ENCODE measurements around the gene CLCN7.

Gene CLCN7

DNA sequence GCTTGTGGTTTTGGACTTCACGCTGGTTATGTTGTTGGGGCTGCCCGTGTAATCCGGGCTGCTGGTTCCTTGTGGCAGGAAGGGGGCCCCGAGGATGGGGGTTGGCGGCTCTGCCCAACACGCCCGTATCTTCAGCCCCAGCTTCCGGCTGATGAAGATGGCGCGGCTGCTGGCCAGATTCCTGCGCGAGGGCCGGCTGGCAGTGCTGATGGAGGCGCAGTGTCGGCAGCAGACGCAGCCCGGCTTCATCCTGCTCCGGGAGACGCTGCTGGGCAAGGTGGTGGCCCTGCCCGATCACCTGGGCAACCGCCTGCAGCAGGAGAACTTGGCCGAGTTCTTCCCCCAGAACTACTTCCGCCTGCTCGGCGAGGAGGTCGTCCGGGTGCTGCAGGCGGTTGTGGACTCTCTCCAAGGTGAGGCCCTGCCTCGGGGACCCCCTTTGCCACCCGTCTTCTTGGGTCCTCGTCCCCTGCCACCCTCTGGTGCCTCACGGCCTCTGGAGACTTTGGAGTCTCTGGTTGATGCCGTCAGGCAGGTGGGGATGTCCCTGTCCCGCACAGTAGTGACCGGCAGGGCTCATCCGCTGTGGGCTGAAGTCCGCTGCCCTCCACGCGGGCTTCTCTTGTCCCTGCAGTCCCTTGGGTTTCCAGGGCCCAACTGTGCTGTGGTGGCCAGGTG is 20.5 kb upstream of the CLCN7 start:
- no peak for TF ChIP-seq ZFX (IDR thresholded peaks at IDR 0.05; ENCODE audit: borderline replicate concordance)
- TF ChIP-seq, protein P1, sequence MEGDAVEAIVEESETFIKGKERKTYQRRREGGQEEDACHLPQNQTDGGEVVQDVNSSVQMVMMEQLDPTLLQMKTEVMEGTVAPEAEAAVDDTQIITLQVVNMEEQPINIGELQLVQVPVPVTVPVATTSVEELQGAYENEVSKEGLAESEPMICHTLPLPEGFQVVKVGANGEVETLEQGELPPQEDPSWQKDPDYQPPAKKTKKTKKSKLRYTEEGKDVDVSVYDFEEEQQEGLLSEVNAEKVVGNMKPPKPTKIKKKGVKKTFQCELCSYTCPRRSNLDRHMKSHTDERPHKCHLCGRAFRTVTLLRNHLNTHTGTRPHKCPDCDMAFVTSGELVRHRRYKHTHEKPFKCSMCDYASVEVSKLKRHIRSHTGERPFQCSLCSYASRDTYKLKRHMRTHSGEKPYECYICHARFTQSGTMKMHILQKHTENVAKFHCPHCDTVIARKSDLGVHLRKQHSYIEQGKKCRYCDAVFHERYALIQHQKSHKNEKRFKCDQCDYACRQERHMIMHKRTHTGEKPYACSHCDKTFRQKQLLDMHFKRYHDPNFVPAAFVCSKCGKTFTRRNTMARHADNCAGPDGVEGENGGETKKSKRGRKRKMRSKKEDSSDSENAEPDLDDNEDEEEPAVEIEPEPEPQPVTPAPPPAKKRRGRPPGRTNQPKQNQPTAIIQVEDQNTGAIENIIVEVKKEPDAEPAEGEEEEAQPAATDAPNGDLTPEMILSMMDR (IDR thresholded peaks at IDR 0.05), result no peak

DNA sequence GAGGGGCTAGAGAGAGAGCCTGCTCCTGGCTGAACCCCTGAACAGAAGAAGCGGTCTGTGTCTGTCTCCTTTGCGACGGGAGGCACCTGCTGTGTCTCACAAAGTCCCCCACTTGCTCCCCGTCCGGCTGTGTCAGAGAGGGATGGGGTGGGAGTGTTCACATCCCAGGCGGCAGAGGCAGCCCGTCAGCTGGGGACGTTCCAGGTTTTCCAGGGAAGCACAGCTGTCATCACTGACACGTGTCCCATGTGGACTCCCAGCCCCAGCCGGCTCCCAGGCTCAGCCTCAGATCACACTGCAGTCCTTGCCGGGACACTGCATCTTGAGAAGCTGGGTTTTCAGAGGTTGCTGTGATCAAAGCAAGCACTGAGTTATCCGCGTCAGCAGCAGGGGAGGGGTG is 19.9 kb upstream of the CLCN7 start:
- H3K27ac ChIP-seq, result no peak overlapping the region
- TF ChIP-seq ZFX (IDR thresholded peaks at IDR 0.05; ENCODE audit: borderline replicate concordance), result no peak
- TF ChIP-seq, protein P1 (IDR thresholded peaks at IDR 0.05), result no peak; the same call in 1 of the 2 replicates

More for the DNA sequence above, 20.5 kb upstream of the CLCN7 start:
- no peak overlapping the region for H3K27ac ChIP-seq

DNA sequence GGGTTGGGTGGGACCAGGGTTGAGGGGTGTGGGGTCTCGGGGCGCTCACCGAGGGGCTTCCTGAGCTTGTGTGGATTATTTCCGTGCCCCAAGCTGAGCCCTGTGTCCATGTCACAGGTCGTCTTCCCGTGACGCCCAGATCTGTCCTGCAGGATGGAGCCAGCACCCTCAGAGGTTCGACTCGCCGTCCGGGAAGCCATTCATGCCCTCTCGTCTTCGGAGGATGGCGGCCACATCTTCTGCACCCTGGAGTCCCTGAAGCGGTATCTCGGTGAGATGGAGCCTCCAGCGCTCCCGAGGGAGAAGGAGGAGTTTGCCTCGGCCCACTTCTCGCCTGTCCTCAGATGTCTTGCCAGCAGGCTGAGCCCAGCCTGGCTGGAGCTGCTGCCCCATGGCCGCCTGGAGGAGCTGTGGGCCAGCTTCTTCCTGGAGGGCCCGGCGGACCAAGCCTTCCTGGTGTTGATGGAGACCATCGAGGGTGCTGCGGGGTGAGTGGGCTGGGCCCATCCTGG is 19.4 kb upstream of the CLCN7 start:
- TF ChIP-seq ZFX (IDR thresholded peaks at IDR 0.05; ENCODE audit: borderline replicate concordance), result no peak
- TF ChIP-seq, protein P1 (IDR thresholded peaks at IDR 0.05), result peak; percentile 29; the same call in 1 of the 2 replicates
- peak overlapping the region; percentile 84 for H3K27ac ChIP-seq

DNA sequence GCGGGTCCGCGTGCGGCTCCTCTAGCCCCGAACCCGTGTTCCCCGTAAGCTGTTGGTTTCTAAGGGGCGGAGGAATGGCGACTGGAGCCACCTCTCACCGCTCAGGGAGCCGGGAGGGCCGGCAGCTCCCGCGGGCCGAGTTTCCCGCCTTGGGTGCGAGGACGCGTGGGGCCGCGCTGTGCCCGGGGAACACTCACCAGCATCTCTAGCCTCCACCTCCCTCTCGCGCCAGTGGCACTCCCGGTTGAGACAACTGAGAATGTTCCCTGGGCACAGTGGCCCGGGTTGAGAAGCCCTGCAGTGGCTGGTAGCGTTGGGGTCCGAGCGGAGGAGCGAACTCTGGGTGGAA is 18.9 kb upstream of the CLCN7 start:
- TF ChIP-seq, protein P1 (IDR thresholded peaks at IDR 0.05), result no peak
- no peak for TF ChIP-seq ZFX (IDR thresholded peaks at IDR 0.05; ENCODE audit: borderline replicate concordance)
- peak overlapping the region; percentile 84 for H3K27ac ChIP-seq

DNA sequence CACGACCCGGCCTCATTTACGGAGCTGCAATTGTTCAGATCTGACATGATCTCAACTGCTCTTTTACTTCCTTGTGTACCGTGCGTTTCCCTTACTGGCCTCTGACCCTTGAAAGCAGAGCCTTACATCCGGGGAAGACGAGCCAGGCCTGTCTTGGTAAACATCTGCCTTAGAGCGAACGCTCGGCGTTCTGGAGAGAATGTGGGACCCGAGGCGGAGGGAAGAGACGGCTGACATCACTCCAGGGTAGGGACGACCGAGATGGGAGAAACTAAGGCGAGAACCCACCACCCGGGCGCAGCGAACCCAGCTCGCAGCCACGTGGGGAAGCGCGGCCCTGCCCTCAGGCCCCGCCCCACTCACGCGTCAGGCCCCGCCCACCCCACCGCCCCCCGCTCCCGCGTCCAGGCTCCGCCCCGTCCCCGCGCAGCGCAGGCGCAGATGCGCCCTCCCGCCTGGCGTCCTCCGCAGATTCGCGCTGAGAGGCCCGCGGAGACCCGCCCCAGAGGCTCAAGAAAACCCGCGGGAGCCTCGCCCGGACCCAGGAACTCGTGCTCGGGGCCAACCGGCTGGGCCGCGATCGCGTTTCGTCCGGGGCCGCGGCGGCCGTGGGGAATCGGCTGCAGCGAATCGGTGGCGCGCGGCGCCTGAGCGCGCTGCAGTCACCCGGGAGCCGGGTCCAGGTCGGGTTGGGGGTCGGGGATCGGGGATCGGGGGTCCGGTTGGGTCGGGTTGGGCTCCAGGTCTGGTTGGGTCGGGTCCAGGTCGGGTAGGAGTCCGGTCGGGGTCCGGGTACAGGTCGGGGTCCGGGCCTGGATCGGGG is 18.3 kb upstream of the CLCN7 start, which contains the start of gene TELO2:
TSS of gene TELO2 (plus strand) at position 438 of the 823 bp plus-strand sequence. CDS start 922 bp downstream, outside the sequence.
- no peak for TF ChIP-seq ZFX (IDR thresholded peaks at IDR 0.05; ENCODE audit: borderline replicate concordance)
- TF ChIP-seq, protein P1 (IDR thresholded peaks at IDR 0.05), result no peak
- H3K27ac ChIP-seq, result peak within 1 kb of the TSS; percentile 84

DNA sequence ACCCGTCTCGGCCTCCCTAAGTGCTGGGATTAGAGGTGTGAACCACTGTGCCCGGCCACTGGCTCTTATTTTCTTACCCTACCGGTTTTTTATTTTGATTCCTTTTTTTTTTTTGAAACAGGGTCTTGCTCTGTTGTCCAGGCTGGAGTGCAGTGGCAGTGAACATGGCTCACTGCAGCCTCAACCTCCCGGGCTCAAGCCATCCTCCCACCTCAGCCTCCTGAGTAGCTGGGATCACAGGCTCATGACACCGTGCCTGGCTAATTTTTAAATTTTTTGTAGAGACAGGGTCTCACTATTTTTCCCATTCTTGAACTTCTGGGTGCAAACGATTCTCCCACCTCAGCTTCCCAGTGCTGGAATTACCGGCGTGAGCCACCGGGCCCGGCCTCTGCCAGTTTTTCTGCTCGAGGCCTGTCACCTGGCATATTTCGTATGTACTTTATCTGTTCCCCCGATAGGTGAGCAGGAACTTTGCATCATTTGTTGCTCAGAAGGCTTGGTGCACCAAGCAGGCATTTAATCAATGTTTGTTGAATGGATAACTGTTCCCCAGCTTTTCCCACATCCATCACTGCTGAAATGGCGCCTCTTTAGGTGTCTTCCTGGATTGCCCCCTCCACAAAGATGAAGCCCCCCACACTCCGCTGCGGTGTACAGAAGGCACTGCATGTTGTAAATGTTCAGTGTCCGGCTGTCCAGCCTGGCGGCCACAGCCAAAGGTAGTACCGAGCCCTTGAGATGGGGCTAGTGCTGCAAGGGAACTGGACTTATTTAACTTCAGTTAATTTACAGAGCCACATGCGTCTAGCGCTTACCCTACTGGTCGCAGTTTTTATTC is 17.5 kb upstream of the CLCN7 start:
- peak overlapping the region; percentile 84 for H3K27ac ChIP-seq
- TF ChIP-seq, protein P1 (IDR thresholded peaks at IDR 0.05), result no peak
- no peak for TF ChIP-seq ZFX (IDR thresholded peaks at IDR 0.05; ENCODE audit: borderline replicate concordance)
